GM12878 (cell line): ENCODE measurements around the gene SLC12A9.

Source experiments
- CHD2 ChIP-seq: IDR thresholded peaks from 2 replicates; pipeline ENCODE4 v1.6.1; 2011; ENCODE audit warnings: low read depth, low read length, improper control_type of control experiment, borderline replicate concordance
- FOS ChIP-seq: IDR thresholded peaks from 3 replicates; pipeline ENCODE4 v1.6.1; 2011; ENCODE audit warnings: borderline replicate concordance; ENCODE audit not compliant: insufficient read length; ENCODE audit errors: extremely low read depth
- MTA2 ChIP-seq: fragments of 450-650 bp; IDR thresholded peaks from 2 replicates; pipeline ENCODE4 v1.6.1; 2016; ENCODE audit warnings: low read depth, mild to moderate bottlenecking, moderate library complexity
- NFIC ChIP-seq: IDR thresholded peaks from 2 replicates; pipeline ENCODE4 v1.6.1; 2012; ENCODE audit warnings: low read depth, mild to moderate bottlenecking, inconsistent platforms, low read length, moderate library complexity
- PRDM15 ChIP-seq: fragments of 450-650 bp; formaldehyde crosslinking; IDR thresholded peaks from 2 replicates; pipeline ENCODE4 v1.4.0; 2020; ENCODE audit warnings: mild to moderate bottlenecking, moderate library complexity
- RCOR1 ChIP-seq: conservative IDR thresholded peaks from 2 replicates; pipeline ENCODE4 v1.6.1; 2012; ENCODE audit warnings: low read depth, low read length, improper control_type of control experiment
- SRF ChIP-seq, 2 experiments: IDR thresholded peaks; 2 replicates each; pipeline ENCODE4 v1.6.1; 2011; ENCODE audit warnings: low read depth in 2 of 2, low read length in 2 of 2, mild to moderate bottlenecking in 1 of 2, moderate library complexity in 1 of 2
- USF2 ChIP-seq: IDR thresholded peaks from 2 replicates; pipeline ENCODE4 v1.6.1; 2011; ENCODE audit warnings: low read depth, low read length, improper control_type of control experiment, borderline replicate concordance
- TF ChIP-seq, protein P1 (sequence below), 3 experiments: IDR thresholded peaks in 2 of 3; conservative IDR thresholded peaks in 1 of 3; 2 replicates each; pipeline ENCODE4 v1.5.1; 2011; ENCODE audit warnings: low read depth in 3 of 3, low read length in 3 of 3, mild to moderate bottlenecking in 3 of 3, control low read depth in 2 of 3, moderate library complexity in 2 of 3, inconsistent platforms in 1 of 3, mixed read lengths in 1 of 3; ENCODE audit not compliant: control insufficient read depth in 2 of 3, insufficient read depth in 1 of 3; ENCODE audit errors: extremely low read depth in 1 of 3

- TF ChIP-seq PRDM15 (CRISPR knock-in tag) (no peak), RCOR1 (no peak), CHD2 (no peak), FOS (no peak), MTA2 (no peak), SRF (IDR thresholded peaks at IDR 0.05; ENCODE audit: low read depth in 2 of 2, low read length in 2 of 2) (no peak), USF2 (no peak), NFIC (no peak)
- TF ChIP-seq, protein P1, sequence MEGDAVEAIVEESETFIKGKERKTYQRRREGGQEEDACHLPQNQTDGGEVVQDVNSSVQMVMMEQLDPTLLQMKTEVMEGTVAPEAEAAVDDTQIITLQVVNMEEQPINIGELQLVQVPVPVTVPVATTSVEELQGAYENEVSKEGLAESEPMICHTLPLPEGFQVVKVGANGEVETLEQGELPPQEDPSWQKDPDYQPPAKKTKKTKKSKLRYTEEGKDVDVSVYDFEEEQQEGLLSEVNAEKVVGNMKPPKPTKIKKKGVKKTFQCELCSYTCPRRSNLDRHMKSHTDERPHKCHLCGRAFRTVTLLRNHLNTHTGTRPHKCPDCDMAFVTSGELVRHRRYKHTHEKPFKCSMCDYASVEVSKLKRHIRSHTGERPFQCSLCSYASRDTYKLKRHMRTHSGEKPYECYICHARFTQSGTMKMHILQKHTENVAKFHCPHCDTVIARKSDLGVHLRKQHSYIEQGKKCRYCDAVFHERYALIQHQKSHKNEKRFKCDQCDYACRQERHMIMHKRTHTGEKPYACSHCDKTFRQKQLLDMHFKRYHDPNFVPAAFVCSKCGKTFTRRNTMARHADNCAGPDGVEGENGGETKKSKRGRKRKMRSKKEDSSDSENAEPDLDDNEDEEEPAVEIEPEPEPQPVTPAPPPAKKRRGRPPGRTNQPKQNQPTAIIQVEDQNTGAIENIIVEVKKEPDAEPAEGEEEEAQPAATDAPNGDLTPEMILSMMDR (IDR thresholded peaks at IDR 0.05 in 2 of 3, conservative IDR thresholded peaks at IDR 0.05 in 1 of 3; ENCODE audit: control insufficient read depth in 2 of 3, extremely low read depth in 1 of 3, insufficient read depth in 1 of 3, low read depth in 3 of 3, low read length in 3 of 3) = no peak
These were observed 33.8 kb downstream of the SLC12A9 start for GRCh38 chr7:100886142-100886935.
